GM19438 (cell line): ENCODE measurements around the gene DIP2C.
"Not testable (repeated sequence)": the region's sequence is repeated elsewhere in the genome, so short reads cannot be mapped to it uniquely, and the experiment has no call there.

ENCODE experiments used
- ATAC-seq: cut with Tn5 transposase; IDR thresholded peaks from one replicate; pipeline ENCODE4 v1.9.1; 2021; ENCODE audit warnings: low read depth; ENCODE audit not compliant: unreplicated experiment

Gene DIP2C

DNA sequence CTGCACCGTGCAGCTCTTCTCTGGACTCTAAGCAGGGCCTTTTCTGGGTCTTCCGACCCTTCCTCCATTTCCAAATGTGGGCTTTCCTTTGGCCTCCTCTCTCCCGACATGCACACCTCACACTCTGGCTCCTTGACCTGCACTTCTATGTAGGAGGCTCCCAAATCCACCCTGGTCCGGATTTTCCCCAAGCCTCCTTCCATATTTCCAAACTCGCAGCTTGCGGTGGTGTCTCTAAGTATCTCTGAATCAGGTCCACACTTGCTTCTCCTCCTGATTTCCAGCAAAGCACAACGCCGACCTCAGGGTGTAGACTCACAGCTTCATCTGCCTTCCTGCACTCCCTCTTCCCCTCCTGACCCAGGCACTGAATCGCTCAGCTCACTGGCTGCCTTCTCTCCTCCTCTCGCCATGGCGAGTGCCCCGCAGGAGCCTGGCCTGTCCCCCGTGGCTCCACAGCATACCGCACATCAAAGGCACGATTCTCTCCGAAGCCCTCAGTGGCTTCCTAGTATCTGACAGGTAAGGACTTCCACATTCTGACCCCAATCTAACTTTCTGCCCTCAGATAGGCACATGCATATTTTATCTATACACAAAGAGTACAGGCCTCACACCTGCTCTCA is 27.8 kb downstream of the DIP2C start:
- ATAC-seq = no peak

DNA sequence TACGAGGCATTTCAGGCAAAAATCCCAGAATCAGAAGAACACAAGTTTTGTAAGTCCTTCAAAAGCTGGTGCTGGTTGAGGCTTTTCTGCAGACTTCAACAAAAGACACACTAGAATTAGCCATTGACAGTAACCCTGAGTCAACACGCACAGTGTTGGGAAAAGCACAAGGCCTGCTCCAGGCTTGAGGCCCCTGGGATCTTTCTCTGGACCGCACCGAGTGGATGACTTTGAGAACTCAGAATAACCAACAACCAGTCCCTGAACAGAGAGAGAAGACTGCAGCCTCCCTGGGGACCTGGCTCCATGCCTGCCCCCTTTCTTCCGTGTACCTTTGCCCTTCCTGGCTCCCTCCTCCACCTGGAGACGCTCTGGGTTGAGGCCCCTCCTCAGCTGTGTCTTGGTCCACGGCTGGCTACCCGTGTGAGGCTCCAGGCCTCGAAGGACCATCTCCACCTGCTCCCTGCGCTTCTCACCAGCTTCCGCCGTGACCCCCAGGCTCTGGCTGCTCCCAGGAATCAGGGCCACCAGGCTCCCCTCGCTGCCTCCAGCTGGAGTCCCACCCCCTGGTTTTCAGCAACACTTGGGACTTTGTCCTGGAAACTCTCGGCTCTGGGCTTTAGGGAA is 28.4 kb downstream of the DIP2C start:
- ATAC-seq = no peak

DNA sequence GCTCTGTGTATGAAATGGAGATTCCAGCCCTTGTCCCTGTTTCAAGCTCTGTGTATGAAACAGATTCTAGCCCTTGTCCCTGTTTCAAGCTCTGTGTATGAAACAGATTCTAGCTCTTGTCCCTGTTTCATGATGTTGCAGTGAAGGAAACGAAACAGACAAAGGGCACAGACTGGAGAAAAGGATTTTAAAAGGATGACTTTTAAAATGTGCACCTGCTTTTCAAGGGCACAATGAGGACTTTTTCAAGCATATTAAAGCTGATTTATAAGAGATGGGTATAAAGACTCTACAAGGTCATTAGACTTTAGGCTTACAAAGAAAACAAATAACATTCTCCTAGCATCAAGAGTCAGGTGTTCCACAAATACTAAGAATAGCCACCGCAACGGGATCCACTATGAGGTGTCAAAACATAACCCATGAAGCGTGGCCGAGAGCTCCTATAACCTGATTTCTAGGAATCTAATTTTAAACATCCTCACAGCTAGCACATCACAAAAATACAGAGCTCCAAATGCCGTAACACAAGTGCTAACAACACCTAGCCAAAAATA is 29.0 kb downstream of the DIP2C start:
- no peak for ATAC-seq

DNA sequence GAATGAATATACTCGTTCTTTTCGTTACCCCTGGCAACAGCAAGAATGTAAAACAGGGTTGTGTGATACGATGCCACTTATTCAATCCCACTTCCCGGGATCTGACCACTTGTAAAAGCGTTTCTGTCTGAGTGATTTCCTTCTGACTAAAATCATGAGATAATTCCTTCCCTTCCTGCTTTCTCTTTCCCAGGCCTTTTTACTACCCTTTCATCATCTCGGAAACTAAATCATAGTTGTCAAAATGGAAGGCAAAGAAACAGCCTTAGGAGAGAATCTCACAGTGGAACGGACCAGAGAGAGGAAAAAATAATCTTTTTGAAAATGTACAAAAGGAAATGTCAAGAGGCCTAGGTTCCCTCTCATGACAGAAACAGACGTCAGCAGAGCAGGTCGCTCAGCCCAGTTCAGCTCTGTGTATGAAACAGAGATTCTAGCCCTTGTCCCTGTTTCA is 29.8 kb downstream of the DIP2C start:
- no peak for ATAC-seq

DNA sequence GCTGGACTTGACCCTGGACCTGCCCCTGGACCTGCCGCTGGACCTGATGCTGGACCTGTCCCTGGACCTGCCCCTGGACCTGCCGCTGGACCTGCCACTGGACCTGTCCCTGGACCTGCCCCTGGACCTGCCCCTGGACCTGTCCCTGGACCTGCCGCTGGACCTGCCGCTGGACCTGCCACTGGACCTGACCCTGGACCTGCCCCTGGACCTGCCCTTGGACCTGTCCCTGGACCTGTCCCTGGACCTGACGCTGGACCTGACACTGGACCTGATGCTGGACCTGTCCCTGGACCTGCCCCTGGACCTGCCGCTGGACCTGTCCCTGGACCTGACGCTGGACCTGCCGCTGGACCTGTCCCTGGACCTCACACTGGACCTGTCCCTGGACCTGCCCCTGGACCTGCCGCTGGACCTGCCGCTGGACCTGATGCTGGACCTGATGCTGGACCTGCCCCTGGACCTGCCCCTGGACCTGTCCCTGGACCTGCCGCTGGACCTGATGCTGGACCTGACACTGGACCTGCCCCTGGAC is 31.6 kb downstream of the DIP2C start:
- not testable (repeated sequence) for ATAC-seq

DNA sequence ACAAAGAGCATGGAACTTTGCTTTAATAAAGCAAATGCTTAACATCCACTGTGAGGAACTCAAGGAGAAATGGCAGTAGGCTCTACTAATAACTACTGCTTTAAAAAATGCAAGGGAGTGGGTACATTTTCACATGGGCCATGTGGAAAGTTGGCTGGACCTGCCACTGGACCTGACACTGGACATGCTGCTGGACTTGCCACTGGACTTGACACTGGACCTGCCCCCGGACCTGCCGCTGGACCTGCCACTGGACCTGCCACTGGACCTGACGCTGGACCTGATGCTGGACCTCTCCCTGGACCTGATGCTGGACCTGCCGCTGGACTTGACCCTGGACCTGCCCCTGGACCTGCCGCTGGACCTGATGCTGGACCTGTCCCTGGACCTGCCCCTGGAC is 32.6 kb downstream of the DIP2C start:
- ATAC-seq = no peak

DNA sequence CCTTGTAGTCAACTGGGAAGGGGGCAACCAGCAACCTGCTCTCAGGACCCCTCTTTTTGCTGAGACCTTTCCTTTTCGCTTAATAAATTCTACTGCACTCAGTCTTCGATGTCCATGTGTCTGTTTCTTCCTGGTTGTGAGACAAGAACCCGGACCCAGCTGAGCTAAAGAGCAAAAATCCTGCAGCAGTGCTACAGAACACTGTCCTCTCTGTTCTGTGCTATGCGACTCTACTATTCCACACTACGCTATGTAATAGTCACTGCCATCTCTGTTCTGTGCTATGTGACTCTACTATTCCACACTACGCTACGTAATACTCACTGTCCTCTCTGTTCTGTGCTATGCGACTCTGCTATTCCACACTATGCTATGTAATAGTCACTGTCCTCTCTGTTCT is 34.3 kb downstream of the DIP2C start:
- no peak for ATAC-seq

DNA sequence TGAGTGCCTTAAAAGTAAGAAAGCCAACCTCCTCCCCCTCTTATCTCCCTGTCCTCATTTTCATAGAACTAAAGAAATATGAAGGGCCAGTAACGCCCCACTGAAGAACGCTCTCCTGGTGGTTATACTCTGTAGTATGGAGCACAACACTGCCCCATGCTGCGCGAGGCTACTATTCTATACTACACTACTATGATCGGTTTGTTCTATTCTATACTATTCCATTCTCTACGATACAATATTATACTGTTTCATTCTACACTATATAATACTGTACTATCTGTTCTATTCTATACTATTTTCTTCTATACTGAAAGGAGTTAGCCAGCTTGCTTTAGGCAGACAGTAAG is 34.8 kb downstream of the DIP2C start:
- no peak for ATAC-seq

DNA sequence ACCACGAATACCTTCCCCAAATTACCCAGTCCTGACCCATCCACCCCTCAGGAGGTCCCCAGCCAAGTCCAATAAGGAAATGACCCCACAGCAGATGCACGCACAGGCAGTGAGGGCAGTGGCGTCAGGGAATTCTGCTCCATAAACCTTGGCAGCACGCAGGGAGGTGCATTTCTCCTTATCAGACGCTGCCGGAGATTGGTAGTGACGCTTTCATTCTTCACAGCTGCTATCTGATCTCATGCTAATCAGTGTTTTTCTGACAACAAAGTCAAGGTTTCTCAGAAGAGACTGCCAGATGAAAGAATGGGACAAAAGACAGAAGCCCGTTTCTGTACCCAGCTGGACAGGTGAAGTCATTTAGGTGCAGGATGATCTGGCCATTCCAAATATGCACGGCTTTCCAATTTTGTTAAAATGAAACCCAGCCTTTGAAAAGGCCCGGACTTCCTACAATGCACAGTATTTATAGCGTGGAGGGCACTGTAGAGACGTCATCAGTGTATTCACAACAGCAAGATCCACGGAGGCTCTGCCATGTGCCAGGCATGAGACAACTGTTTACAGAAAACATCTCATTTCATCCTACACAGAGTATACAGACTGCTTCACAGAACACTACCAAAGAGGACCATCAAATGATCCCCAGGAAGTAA is 35.3 kb downstream of the DIP2C start:
- ATAC-seq = no peak

DNA sequence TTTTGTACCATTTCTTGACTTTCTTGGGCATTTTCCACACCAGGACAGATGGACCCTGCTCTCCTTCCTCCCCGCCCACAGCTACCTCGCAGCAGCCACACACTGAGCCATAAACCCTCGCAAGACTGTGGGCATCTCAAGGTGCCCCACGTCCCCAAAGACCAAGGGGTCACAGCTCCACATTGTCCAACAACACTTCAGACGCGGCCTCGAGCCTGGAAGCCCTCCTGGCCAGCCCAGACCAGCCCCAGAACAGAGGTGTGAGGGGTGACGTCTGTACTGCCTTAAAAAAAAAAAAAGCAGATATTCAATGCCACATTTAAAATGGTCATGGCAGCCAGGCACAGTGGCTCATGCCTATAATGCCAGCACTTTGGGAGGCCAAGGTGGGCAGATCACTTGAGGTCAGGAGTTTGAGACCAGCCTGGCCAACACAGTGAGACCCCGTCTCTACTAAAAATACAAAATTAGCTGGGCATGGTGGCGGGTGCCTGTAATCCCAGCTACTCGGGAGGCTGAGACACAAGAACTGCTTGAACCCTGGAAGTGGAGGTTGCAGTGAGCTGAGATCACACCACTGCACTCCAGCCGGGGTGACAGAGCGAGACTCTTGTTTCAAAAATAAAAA is 36.5 kb downstream of the DIP2C start:
- not testable (repeated sequence) for ATAC-seq

DNA sequence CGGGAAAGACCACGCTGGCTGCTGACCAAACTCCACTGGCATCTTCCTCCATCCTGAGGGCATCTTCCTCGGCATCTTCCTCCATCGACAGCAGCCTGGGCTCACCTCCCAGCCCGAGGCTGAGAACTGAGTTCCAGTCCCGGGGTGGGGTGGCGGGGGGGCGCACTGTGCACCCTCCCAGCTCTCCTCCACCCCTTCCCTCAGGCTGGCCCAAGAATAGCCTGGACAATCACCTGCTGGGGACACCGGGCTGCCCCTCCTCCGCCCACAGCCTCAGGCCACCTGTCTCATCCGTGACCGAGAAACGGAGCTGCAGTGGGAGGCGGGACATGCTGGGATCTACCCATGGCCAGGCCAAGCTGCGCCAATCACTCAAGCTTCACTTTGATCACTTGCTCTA is 37.2 kb downstream of the DIP2C start:
- ATAC-seq = no peak

DNA sequence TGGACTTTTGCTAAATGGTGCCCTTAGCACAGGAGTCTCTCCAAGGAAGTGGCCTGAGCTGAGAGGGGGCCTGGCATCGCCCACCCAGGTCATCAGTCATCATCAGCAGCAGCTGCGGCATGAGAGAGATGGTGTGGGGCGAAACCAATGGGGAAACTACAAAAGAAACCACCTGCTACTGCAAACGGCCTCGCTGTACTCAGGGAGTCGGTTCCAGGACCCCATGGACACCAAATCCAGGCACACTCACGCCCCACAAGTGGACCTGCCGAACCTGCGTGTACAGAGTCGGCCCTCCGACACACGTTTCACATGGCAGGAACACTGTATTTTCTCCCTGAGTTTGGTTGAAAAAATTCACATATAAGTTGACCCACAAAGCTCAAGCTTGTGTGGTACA is 37.8 kb downstream of the DIP2C start:
- ATAC-seq = no peak

DNA sequence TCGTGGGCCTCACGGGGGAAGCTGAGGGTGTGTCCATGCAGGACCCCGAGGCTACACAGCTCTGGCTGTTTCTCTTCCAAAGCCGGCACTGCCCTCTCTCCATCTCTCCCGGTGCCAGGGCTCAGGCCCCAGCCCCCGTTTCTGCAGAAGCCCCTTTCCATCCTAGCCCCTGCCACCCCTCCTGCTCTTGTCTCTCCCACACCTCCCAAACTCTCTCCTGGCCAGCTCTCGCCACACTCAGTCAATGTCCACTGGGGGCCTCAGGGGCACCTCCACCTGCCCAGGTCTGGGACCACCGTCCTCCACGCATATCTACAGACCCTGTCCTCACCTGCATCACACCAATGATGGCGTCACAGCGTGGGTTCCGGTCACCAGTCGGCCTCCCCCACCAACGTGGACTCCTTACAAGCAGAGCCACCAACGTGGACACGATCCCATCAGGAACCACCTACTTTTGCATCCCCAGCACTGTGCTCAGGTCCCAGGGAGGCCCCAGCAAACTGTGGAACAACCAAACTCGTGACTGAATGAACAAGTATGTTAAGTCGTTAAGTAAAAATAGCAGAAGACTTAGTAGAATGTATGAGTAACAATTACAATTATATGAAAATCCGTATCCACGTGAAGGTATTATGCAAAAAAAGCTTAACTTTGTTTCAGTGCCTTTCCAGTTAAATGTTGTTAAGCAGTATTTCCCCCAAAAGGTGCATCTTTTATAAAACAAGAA is 38.4 kb downstream of the DIP2C start:
- ATAC-seq = no peak

DNA sequence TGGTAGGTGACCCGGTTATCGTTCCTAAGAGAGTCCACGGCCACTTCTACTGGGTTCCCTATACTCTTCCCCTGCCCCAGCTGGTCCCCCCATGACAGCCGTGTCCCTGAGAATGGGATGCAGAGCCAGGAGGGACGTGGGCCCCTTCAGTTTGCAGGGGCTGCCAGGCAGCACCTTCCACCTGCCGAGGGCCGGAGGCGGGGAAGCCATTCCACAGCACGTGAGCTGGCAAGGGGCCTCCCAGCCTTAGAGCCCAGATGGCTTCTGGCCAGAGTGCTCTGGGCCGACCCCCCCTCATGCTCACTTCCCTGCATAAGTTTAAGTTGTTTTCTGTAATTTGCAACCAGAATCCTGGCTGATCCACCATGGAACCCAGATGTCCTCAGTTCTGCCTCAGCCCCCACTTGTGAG is 39.0 kb downstream of the DIP2C start:
- ATAC-seq = no peak

DNA sequence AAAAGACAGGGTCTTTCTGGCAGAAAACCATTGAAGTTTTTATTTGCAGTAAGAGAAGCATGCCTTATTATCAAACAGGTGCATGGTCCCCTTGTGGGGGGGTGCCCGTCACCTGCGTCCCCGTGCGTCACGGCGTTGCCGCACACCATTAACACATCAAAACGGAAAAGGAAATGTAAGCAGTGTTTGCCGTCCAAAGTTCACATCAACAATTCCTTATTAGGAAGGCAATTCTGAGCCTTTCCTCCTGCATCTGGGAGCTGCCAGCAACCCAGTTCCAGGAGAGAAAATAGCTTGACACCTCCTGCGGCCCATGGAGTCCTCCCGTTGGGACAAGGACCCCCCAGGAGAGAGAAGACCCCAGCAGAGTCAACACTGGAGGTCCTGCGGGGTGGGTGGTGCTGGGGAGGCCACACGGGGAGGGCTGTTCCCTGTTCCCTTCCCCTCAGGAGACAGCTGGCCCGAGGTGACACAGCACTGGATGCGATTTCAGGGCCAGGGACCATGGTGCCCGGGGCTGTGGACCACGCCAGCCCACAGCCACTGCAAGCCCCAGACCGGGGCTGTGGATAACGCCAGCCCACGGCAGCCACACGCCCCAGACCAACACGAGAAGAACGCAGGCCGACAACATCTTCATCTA is 39.5 kb downstream of the DIP2C start:
- ATAC-seq = no peak

DNA sequence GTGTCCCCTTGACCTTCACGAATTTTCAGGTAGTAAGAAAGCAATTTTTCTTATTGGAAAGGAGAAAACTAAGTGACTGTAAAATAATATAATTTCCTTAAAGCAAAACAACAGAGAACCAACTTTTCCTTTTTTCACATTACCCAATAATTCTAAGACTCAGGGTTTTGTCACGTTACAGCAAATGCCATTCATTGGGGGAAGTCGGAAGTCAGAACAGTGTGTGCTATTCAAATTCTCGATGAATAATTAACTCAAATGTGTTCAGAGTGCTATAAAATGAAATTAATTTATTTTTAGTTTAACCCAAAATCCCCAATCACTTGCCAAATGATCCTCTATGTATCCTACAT is 40.0 kb downstream of the DIP2C start:
- ATAC-seq = no peak

DNA sequence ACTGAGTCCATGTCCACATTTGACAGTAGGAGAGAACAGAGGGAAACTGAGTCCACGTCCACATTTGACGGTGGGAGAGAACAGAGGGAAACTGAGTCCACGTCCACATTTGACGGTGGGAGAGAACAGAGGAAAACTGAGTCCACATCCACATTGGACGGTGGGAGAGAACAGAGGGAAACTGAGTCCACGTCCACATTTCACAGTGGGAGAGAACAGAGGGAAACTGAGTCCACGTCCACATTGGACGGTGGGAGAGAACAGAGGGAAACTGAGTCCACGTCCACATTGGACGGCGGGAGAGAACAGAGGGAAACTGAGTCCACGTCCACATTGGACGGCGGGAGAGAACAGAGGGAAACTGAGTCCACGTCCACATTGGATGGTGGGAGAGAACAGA is 42.4 kb downstream of the DIP2C start:
- ATAC-seq = not testable (repeated sequence)

DNA sequence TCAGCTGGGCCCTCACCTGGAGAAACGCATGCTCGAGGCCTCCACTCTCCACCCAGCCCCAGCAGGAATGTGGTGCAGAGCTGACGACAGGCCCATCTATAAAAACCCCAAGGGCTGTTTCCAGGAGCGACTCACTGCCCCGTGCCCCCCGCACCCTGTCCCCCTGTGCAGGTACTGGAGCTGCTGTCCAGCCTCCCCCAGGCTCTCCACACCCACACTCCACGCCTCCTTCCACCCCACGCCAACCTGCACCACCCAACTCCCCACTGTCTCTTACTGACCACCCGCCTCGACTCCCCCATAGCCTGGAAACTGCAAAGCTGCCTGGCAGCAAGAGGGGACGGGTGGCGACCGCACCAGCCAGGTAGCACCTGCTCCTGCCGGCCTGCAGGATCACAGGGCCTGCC is 43.3 kb downstream of the DIP2C start:
- no peak for ATAC-seq

DNA sequence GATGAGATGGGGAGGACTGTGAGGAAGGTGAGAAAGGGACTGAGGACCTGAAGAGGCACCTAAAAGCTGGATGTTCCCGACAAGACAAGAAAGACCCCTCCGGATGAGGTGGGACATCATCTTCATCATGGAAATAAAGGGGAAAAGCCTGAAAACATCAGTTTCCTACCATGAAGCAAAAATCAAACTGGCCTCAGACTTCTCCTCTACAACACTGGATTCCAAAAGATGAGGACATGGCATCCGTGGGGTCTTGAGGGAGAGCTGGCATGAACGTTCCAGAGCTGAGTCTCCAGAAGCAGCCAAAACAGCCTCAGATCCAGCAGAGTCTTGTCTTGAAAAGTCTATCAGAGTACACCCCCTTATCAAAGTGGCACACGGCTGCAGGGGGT is 44.5 kb downstream of the DIP2C start:
- ATAC-seq = no peak
